H1 (cell line): ENCODE results near the gene TEX264. TPM values are rescaled to one million over a fixed set of nuclear protein-coding genes. Genes with fewer than 3 reads are reported as not detected.

Experiments
- CTCF ChIA-PET: fragments of 300-600 bp; sonication (Branson Sonifier 250); formaldehyde crosslinking; loops from one replicate; lab custom pipeline; 2021; ENCODE audit not compliant: partially characterized antibody; lab: Charles Lee
- POLR2A ChIA-PET: fragments of 300-600 bp; sonication (Branson Sonifier 250); formaldehyde crosslinking; loops from one replicate; lab custom pipeline; 2021; ENCODE audit warnings: inconsistent platforms; ENCODE audit not compliant: partially characterized antibody; lab: Charles Lee
- DNase-seq, 2 experiments: peaks; one replicate each; pipeline versions ENCODE4 v3.0.0 to v3.0.0-alpha.2; 2010 to 2022; ENCODE audit warnings: low spot score in 2 of 2, low read depth in 1 of 2, mixed read lengths in 1 of 2
- FAIRE-seq: peaks from 2 replicates; lab custom pipeline; 2011; peaks lifted over from hg19 to GRCh38; lab: Jason Lieb, UNC
- H2AFZ ChIP-seq: 2 replicates; pipeline ENCODE4 v1.8.1; 2012; ENCODE audit warnings: low read length, inconsistent platforms
- H2AK5ac ChIP-seq: 2 replicates; pipeline ENCODE4 v1.6.1; 2013; ENCODE audit warnings: low read depth, low read length
- H2BK120ac ChIP-seq: replicated peaks from 2 replicates; pipeline ENCODE3; 2013; ENCODE audit warnings: low read depth, low read length, inconsistent platforms
- H2BK12ac ChIP-seq: 2 replicates; pipeline ENCODE4 v1.6.1; 2013; ENCODE audit warnings: low read depth, low read length
- H2BK15ac ChIP-seq: 2 replicates; pipeline ENCODE4 v1.6.1; 2013; ENCODE audit warnings: low read length
- H2BK20ac ChIP-seq: 2 replicates; pipeline ENCODE4 v1.6.1; 2013; ENCODE audit warnings: low read length
- H2BK5ac ChIP-seq: 2 replicates; pipeline ENCODE4 v1.6.1; 2013; ENCODE audit warnings: low read depth, low read length
- H3K14ac ChIP-seq: 2 replicates; pipeline ENCODE4 v1.6.1; 2013; ENCODE audit warnings: inconsistent platforms; ENCODE audit not compliant: insufficient read length
- H3K18ac ChIP-seq: 2 replicates; pipeline ENCODE4 v1.6.1; 2013; ENCODE audit warnings: low read length; ENCODE audit errors: extremely low read depth
- H3K23ac ChIP-seq: 2 replicates; pipeline ENCODE4 v1.6.1; 2013; ENCODE audit warnings: inconsistent platforms; ENCODE audit not compliant: insufficient read length
- H3K23me2 ChIP-seq: 2 replicates; pipeline ENCODE4 v1.6.1; 2013; ENCODE audit warnings: low read depth, low read length
- H3K27ac ChIP-seq: 2 replicates; pipeline ENCODE4 v1.6.1; 2011; ENCODE audit warnings: low read depth, low read length, inconsistent platforms
- H3K27me3 ChIP-seq, 4 experiments: replicated peaks in 1 of 4; 1 replicate in 1 of 4; 2 replicates in 3 of 4; pipeline versions ENCODE4 v1.6.1 to v1.8.1; 2011 to 2013; ENCODE audit warnings: low read length in 3 of 4, mild to moderate bottlenecking in 3 of 4, inconsistent platforms in 2 of 4, mixed read lengths in 2 of 4, moderate library complexity in 1 of 4; ENCODE audit not compliant: control insufficient read depth in 3 of 4, insufficient read depth in 3 of 4; ENCODE audit errors: extremely low read depth in 1 of 4
- H3K36me3 ChIP-seq, 4 experiments: 2 replicates each; pipeline versions ENCODE4 v1.6.1 to v1.8.1; 2011 to 2013; ENCODE audit warnings: mild to moderate bottlenecking in 4 of 4, low read length in 3 of 4, moderate library complexity in 2 of 4, control low read depth in 1 of 4, inconsistent platforms in 1 of 4; ENCODE audit not compliant: insufficient read depth in 4 of 4, control insufficient read depth in 2 of 4
- H3K4ac ChIP-seq: replicated peaks from 2 replicates; pipeline ENCODE3; 2013; ENCODE audit warnings: low read length, low read depth, mixed read lengths, inconsistent platforms; ENCODE audit not compliant: insufficient read length
- H3K4me1 ChIP-seq, 4 experiments: replicated peaks in 1 of 4; 1 replicate in 1 of 4; 2 replicates in 3 of 4; pipeline versions ENCODE4 v1.6.1 to v1.8.1; 2011 to 2013; ENCODE audit warnings: low read length in 3 of 4, inconsistent platforms in 2 of 4, mixed read lengths in 1 of 4; ENCODE audit not compliant: insufficient read depth in 4 of 4, control insufficient read depth in 3 of 4
- H3K4me2 ChIP-seq, 2 experiments: 2 replicates each; pipeline versions ENCODE4 v1.6.1 to v1.8.1; 2011 to 2013; ENCODE audit warnings: low read depth in 2 of 2, low read length in 2 of 2, control low read depth in 1 of 2, inconsistent platforms in 1 of 2, mild to moderate bottlenecking in 1 of 2; ENCODE audit not compliant: insufficient read depth in 1 of 2
- H3K4me3 ChIP-seq, 4 experiments: fragments of 200-600, 300-600 bp in 1 of 4; sonication (generic), shearing (Covaris generic), sonication (Bioruptor Twin) in 1 of 4; 2 replicates each; pipeline versions ENCODE4 v1.5.1 to v1.8.1; 2011 to 2016; ENCODE audit warnings: low read length in 4 of 4, low read depth in 3 of 4, control low read depth in 2 of 4, inconsistent platforms in 2 of 4, mild to moderate bottlenecking in 2 of 4, mixed read lengths in 1 of 4, moderate library complexity in 1 of 4; ENCODE audit not compliant: insufficient read depth in 2 of 4; ENCODE audit errors: extremely low read depth in 1 of 4
- H3K56ac ChIP-seq: replicated peaks from 2 replicates; pipeline ENCODE3; 2013; ENCODE audit warnings: low read depth, mild to moderate bottlenecking, mixed read lengths, low read length, inconsistent platforms; ENCODE audit not compliant: insufficient read length
- H3K79me1 ChIP-seq: 2 replicates; pipeline ENCODE4 v1.6.1; 2013; ENCODE audit warnings: low read depth, low read length, control low read depth
- H3K79me2 ChIP-seq, 2 experiments: 2 replicates each; pipeline versions ENCODE4 v1.6.1 to v1.8.1; 2012 to 2013; ENCODE audit warnings: low read length in 2 of 2, mild to moderate bottlenecking in 2 of 2, inconsistent platforms in 1 of 2; ENCODE audit not compliant: insufficient read depth in 2 of 2, control insufficient read depth in 1 of 2
- H3K9ac ChIP-seq, 4 experiments: replicated peaks in 1 of 4; 1 replicate in 1 of 4; 2 replicates in 3 of 4; pipeline versions ENCODE4 v1.6.1 to v1.8.1; 2011 to 2013; ENCODE audit warnings: low read depth in 3 of 4, low read length in 3 of 4, control low read depth in 2 of 4, mild to moderate bottlenecking in 2 of 4, moderate library complexity in 2 of 4, inconsistent platforms in 1 of 4; ENCODE audit errors: extremely low read depth in 1 of 4
- H3K9me3 ChIP-seq, 2 experiments: 2 replicates each; pipeline versions ENCODE4 v1.6.1 to v1.8.1; 2012 to 2013; ENCODE audit warnings: mild to moderate bottlenecking in 2 of 2, moderate library complexity in 2 of 2, control low read depth in 1 of 2, inconsistent platforms in 1 of 2, low read depth in 1 of 2, low read length in 1 of 2, mixed read lengths in 1 of 2; ENCODE audit not compliant: insufficient read depth in 2 of 2
- H4K20me1 ChIP-seq, 2 experiments: replicated peaks in 1 of 2; 2 replicates each; pipeline versions ENCODE3 to v1.8.1; 2011 to 2013; ENCODE audit warnings: inconsistent platforms in 2 of 2, low read length in 2 of 2, mild to moderate bottlenecking in 1 of 2; ENCODE audit not compliant: insufficient read depth in 2 of 2, control insufficient read depth in 1 of 2
- H4K5ac ChIP-seq: 2 replicates; pipeline ENCODE4 v1.6.1; 2013; ENCODE audit warnings: low read length, low read depth, mixed read lengths, inconsistent platforms; ENCODE audit not compliant: insufficient read length
- H4K8ac ChIP-seq: 2 replicates; pipeline ENCODE4 v1.8.0; 2013; ENCODE audit warnings: mild to moderate bottlenecking, moderate library complexity, low read length, inconsistent platforms; ENCODE audit not compliant: insufficient read depth; ENCODE audit errors: extremely low read depth
- H4K91ac ChIP-seq: replicated peaks from 2 replicates; pipeline ENCODE3; 2013; ENCODE audit warnings: low read length, mixed read lengths, inconsistent platforms; ENCODE audit not compliant: insufficient read length
- KDM4A ChIP-seq: IDR thresholded peaks from one replicate; pipeline ENCODE4 v1.7.1; 2012; ENCODE audit warnings: low read depth, mild to moderate bottlenecking, moderate library complexity, low read length, inconsistent platforms; ENCODE audit not compliant: severe bottlenecking
- PHF8 ChIP-seq: fragments of 200-600 bp; sonication (generic); conservative IDR thresholded peaks from 2 replicates; pipeline ENCODE4 v1.7.1; 2012; ENCODE audit warnings: low read depth, mild to moderate bottlenecking, inconsistent platforms, low read length, moderate library complexity
- RNF2 ChIP-seq: fragments of 200-900, 300-1000 bp; sonication (generic); IDR thresholded peaks from 2 replicates; pipeline ENCODE4 v1.7.1; 2016; ENCODE audit warnings: borderline replicate concordance, low read depth, mild to moderate bottlenecking, antibody characterized with exemption, low read length; ENCODE audit not compliant: poor library complexity, severe bottlenecking; ENCODE audit errors: missing control alignments
- SIN3A ChIP-seq, 2 experiments: IDR thresholded peaks in 1 of 2; conservative IDR thresholded peaks in 1 of 2; 2 replicates each; pipeline ENCODE4 v1.6.1; 2011 to 2012; ENCODE audit warnings: low read length in 2 of 2, improper control_type of control experiment in 1 of 2, low read depth in 1 of 2, mild to moderate bottlenecking in 1 of 2
- WGBS, 2 experiments: shearing (Covaris generic) in 1 of 2; methylation state at CpG; one replicate each; pipeline versions ENCODE4 v1.1.6 to v1.1.7; 2013 to 2015; ENCODE audit warnings: low lambda C conversion rate in 2 of 2, mixed read lengths in 2 of 2, inconsistent platforms in 1 of 2, low coverage in 1 of 2, missing lambda C conversion rate in 1 of 2; ENCODE audit not compliant: insufficient replicate concordance in 2 of 2, insufficient coverage in 1 of 2, insufficient read length in 1 of 2; ENCODE audit errors: extremely low coverage in 1 of 2, missing lambda C conversion rate in 1 of 2; 5-methylcytosine and 5-hydroxymethylcytosine counted together
- polyA plus RNA-seq, 7 experiments: library from polyadenylated mRNA; depleted of rRNA in 3 of 7; stranded (reverse) in 5 of 7; unstranded in 2 of 7; fragments of >200 nt in 5 of 7; fragments of 200-250 nt in 2 of 7; gene quantifications; 1 replicate in 5 of 7; 2 replicates in 1 of 7; 4 replicates in 1 of 7; pipeline versions ENCODE4 v1.2.1 to v1.2.3, GENCODE V29; 2011 to 2013; ENCODE audit warnings: missing spikeins in 2 of 7, mixed read lengths in 2 of 7
- total RNA-seq: library from RNA; stranded (reverse); fragmentation: NEBNext Ultra II Directional; extraction: Animal tissue kit (Norgen Biotek cat#: 25700); gene quantifications from 2 replicates; pipeline ENCODE4 v1.2.1, GENCODE V29; 2021

The TEX264 gene
- total and polyA plus RNA-seq, 2 of the 8 experiments (the other 6 are each of a cell fraction or from before 2014, with no cell fraction given) = 11.2 to 35.6 TPM

GRCh38 chr3:51712511-51712931 lies 41.5 kb downstream of the TEX264 start:
- Histone ChIP-seq H4K20me1 (peaks cover 2 to 12% of the 10 kb centered on the region in 2 experiments), H3K79me2 (no peaks in the 10 kb centered on the region), H3K23me2 (peaks cover 5% of the 10 kb centered on the region; the same call in 1 of the 2 replicates), H2BK15ac (no peak overlapping the region), H2BK5ac (no peak overlapping the region), H4K8ac (no peak overlapping the region), H2AFZ (no peak overlapping the region), H3K79me1 (no peaks in the 10 kb centered on the region), H3K9ac (no peak overlapping the region), H3K27me3 (peaks cover 10 to 19% (median 18%) of the 10 kb centered on the region in 4 experiments; a peak in 6 of 7 replicates), H3K4ac (no peak overlapping the region), H3K14ac (no peak overlapping the region), H3K18ac (no peak overlapping the region), H3K27ac (no peak overlapping the region), H2BK20ac (no peak overlapping the region), H4K5ac (no peak overlapping the region), H3K23ac (no peak overlapping the region), H2AK5ac (no peak overlapping the region), H2BK12ac (no peak overlapping the region), H3K4me1 (peaks cover 0 to 7% (median under 1%) of the 10 kb centered on the region in 4 experiments; a peak in 3 of 7 replicates), H2BK120ac (no peak overlapping the region), H3K36me3 (no peaks in the 10 kb centered on the region), H3K4me3 (no peak overlapping the region), H3K56ac (no peak overlapping the region), H4K91ac (no peak overlapping the region), H3K9me3 (no peaks in the 10 kb centered on the region), H3K4me2 (no peak overlapping the region)
- FAIRE-seq (no peak), DNase-seq (peak in 1 of 2 experiments; percentile 33)
- 91% methylated on average over 20 of the region's 20 CpGs; no CpG with 5 or more reads in 1 of the 2 experiments for WGBS, 2 experiments
- TF ChIP-seq KDM4A = no peak
- TF ChIP-seq RNF2 = no peak
- TF ChIP-seq PHF8 = no peak
- TF ChIP-seq SIN3A (conservative IDR thresholded peaks at IDR 0.05 in 1 of 2, IDR thresholded peaks at IDR 0.05 in 1 of 2; ENCODE audit: low read depth in 1 of 2, low read length in 2 of 2) = no peak
- ChIA-PET CTCF (interaction anchor here (1.4 to 2.1 kb wide), 4 partner anchors 31 to 89 kb away, joined by 3 to 9 read pairs (median 6); no protein-coding TSS in a partner anchor), POLR2A (interaction anchor here (0.7 to 1.6 kb wide), 2 partner anchors 8 to 14 kb away, joined by 3 to 4 read pairs; no protein-coding TSS in a partner anchor)
